MM.1S (cell line): ENCODE data around the gene TNFRSF12A.

Experiments
- CTCF ChIP-seq: fragments of 300-600 bp; sonication (generic); IDR thresholded peaks from 2 replicates; pipeline ENCODE4 v1.5.1; 2016; ENCODE audit warnings: antibody characterized with exemption, low read length, mixed read lengths
- EZH2 ChIP-seq: fragments of 300-600 bp; sonication (generic); optimal IDR thresholded peaks from 2 replicates; pipeline ENCODE3; 2017; ENCODE audit warnings: low read depth, mild to moderate bottlenecking, antibody characterized with exemption, low read length, mixed read lengths
- EZH2phosphoT487 ChIP-seq: fragments of 300-600 bp; sonication (generic); IDR thresholded peaks from 2 replicates; pipeline ENCODE4 v1.6.1; 2018; ENCODE audit warnings: antibody characterized with exemption, low read length

DNA sequence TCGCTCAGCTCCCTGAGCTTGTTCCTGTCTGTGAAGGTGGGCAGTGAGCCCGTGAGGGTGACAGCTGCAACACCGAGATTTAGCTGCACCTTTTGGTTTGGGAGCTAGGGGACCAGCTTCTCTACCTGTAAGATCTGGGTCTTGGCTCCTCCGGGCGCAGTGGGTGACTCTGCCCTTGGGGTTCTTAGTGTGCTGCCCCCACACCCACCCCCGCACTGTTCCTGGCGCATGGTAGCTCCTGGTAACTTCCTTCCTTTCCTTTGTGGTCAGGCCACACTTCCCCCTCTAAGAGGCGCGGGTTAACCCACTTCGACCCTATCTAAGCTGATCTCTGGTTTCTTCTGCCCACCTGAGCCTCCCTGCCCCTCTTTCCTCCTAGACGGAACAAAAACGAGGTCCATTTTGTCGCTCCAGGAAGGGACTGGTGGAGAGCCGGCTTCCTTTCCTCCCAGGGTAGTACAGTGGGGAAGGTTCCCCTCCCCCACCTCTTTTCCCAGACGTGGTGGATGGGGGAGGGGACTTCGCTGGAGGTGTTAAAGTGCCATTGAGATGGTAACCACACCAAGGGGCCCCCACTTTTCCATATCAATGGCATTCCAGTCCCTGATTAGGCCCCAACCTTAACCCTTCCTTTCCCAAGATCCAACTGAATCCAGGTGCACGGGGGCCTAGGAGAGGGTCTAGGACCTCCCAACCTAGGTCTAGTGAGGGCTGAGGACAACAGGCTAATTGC lies 12.0 kb upstream of the TNFRSF12A start:
- TF ChIP-seq EZH2 (no peak), CTCF (no peak), EZH2phosphoT487 (no peak)
